ENCODE measurements around the gene SPACA9.

The SPACA9 gene

GRCh38 chr9:132882616-132883015, 3.9 kb downstream of the SPACA9 start:
- Histone ChIP-seq H3K27ac (no peak overlapping the region), H3K9ac (ENCODE audit: insufficient read length) (no peak overlapping the region), H3K9me3 (ENCODE audit: low read depth, low read length) (no peaks in the 10 kb centered on the region), H3K4me3 (no peak overlapping the region), H3K36me3 (ENCODE audit: insufficient read depth, low read length) (no peaks in the 10 kb centered on the region)
- DNase-seq (ENCODE audit: low read depth, low spot score) = no peak
- TF ChIP-seq FOXP2 (optimal IDR thresholded peaks at IDR 0.05; ENCODE audit: control extremely low read depth, extremely low read length, insufficient read depth) = no peak
- TF ChIP-seq POLR2AphosphoS5 (IDR thresholded peaks at IDR 0.05; ENCODE audit: borderline replicate concordance, low read depth, low read length) = no peak
- no peak for TF ChIP-seq EZH2 (IDR thresholded peaks at IDR 0.05)

DNA sequence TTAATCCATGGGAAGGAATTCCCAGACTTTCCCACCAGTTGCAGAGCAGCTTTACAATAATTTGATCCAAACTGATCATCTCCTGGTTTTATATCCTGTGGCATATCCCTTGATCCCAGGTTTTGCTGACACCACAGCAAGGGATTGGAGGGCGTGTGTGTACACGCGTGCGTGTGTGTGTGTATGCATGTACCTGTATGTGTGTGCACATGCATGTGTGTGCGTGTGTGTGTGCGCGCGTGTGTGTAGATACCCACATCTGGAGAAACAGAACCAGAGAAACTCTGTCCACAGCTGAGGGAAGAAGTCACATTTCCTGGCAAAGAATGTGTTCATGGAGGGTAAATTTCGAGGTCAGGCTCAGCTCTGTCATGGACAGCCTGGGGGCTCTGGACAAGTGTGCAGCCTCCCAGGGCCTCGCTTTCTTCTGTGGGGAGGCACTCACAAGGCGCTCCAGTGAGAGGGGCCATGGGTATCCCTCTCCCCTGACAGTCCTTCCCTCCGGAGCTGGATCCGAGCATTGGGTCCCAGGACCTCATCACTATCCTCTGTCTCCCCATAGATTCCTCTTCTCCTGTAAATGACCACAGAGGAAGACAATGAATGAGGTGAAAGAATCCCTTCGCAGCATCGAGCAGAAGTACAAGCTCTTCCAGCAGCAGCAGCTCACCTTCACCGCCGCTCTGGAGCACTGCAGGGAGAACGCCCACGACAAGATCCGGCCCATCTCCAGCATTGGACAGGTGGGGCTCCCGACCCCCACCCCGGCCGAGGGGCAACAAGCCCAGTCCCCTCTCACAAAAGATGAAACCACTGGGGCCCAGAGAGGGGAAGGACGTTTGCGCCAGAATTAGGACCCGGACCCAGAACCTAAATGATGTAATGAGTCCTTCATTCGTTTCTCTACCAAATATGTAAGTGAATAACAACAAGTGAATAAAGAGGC, 4.9 kb downstream of the SPACA9 start:
- no peak overlapping the region for H3K4me3 ChIP-seq
- H3K9ac ChIP-seq (ENCODE audit: insufficient read length) = no peak overlapping the region
- TF ChIP-seq FOXP2 (optimal IDR thresholded peaks at IDR 0.05; ENCODE audit: control extremely low read depth, extremely low read length, insufficient read depth) = no peak
- no peak for TF ChIP-seq EZH2 (IDR thresholded peaks at IDR 0.05)
- TF ChIP-seq POLR2AphosphoS5 (IDR thresholded peaks at IDR 0.05; ENCODE audit: borderline replicate concordance, low read depth, low read length) = no peak
- H3K36me3 ChIP-seq (ENCODE audit: insufficient read depth, low read length) = no peaks in the 10 kb centered on the region
- no peak overlapping the region for H3K27ac ChIP-seq
- no peak for DNase-seq (ENCODE audit: low read depth, low spot score)
- H3K9me3 ChIP-seq (ENCODE audit: low read depth, low read length) = no peaks in the 10 kb centered on the region

- no peak for DNase-seq (ENCODE audit: low read depth, low spot score)
Observed at GRCh38 chr9:132885720-132886333, 7.1 kb downstream of the SPACA9 start.

GRCh38 chr9:132886334-132886725, 7.6 kb downstream of the SPACA9 start:
- Histone ChIP-seq H3K4me3 (no peak overlapping the region), H3K9ac (ENCODE audit: insufficient read length) (no peak overlapping the region), H3K9me3 (ENCODE audit: low read depth, low read length) (no peaks in the 10 kb centered on the region), H3K27ac (no peak overlapping the region), H3K36me3 (ENCODE audit: insufficient read depth, low read length) (no peaks in the 10 kb centered on the region)
- no peak for DNase-seq (ENCODE audit: low read depth, low spot score)
- TF ChIP-seq POLR2AphosphoS5 (IDR thresholded peaks at IDR 0.05; ENCODE audit: borderline replicate concordance, low read depth, low read length) (no peak), EZH2 (IDR thresholded peaks at IDR 0.05) (no peak), FOXP2 (optimal IDR thresholded peaks at IDR 0.05; ENCODE audit: control extremely low read depth, extremely low read length, insufficient read depth) (no peak)

More at GRCh38 chr9:132885720-132886333, 7.1 kb downstream of the SPACA9 start:
- H3K9me3 ChIP-seq (ENCODE audit: low read depth, low read length) = no peaks in the 10 kb centered on the region
- H3K9ac ChIP-seq (ENCODE audit: insufficient read length) = no peak overlapping the region
- TF ChIP-seq EZH2 (IDR thresholded peaks at IDR 0.05) (no peak), POLR2AphosphoS5 (IDR thresholded peaks at IDR 0.05; ENCODE audit: borderline replicate concordance, low read depth, low read length) (no peak), FOXP2 (optimal IDR thresholded peaks at IDR 0.05; ENCODE audit: control extremely low read depth, extremely low read length, insufficient read depth) (no peak)
- H3K27ac ChIP-seq = no peak overlapping the region
- no peak overlapping the region for H3K4me3 ChIP-seq
- no peaks in the 10 kb centered on the region for H3K36me3 ChIP-seq (ENCODE audit: insufficient read depth, low read length)

GRCh38 chr9:132887181-132888120, 8.8 kb downstream of the SPACA9 start:
- no peaks in the 10 kb centered on the region for H3K9me3 ChIP-seq (ENCODE audit: low read depth, low read length)
- H3K9ac ChIP-seq (ENCODE audit: insufficient read length) = no peak overlapping the region
- DNase-seq (ENCODE audit: low read depth, low spot score) = no peak
- TF ChIP-seq POLR2AphosphoS5 (IDR thresholded peaks at IDR 0.05; ENCODE audit: borderline replicate concordance, low read depth, low read length) (no peak), EZH2 (IDR thresholded peaks at IDR 0.05) (no peak), FOXP2 (optimal IDR thresholded peaks at IDR 0.05; ENCODE audit: control extremely low read depth, extremely low read length, insufficient read depth) (no peak)
- H3K4me3 ChIP-seq = no peak overlapping the region
- H3K27ac ChIP-seq = no peak overlapping the region
- no peaks in the 10 kb centered on the region for H3K36me3 ChIP-seq (ENCODE audit: insufficient read depth, low read length)

DNA sequence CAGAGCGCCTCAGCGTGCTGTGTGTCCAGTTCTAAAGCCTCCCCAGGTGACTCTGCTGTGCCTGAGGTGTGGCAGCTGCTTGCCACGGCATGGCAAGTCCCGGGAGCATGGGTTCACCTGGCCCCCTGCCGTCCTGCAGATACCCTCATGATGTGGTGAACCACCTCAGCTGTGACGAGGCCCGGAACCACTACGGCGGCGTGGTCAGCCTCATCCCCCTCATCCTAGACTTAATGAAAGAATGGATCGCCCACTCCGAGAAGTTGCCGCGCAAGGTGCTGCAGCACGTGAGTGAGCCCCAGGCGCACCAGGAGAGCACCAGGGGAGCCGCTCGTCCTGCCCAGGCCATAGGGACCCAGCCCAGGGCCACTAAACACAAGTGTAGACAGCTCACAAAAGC, 9.5 kb downstream of the SPACA9 start:
- no peak overlapping the region for H3K4me3 ChIP-seq

GRCh38 chr9:132892400-132892799, 13.7 kb downstream of the SPACA9 start:
- TF ChIP-seq FOXP2 (optimal IDR thresholded peaks at IDR 0.05; ENCODE audit: control extremely low read depth, extremely low read length, insufficient read depth) = no peak
- no peak for TF ChIP-seq POLR2AphosphoS5 (IDR thresholded peaks at IDR 0.05; ENCODE audit: borderline replicate concordance, low read depth, low read length)
- no peak for TF ChIP-seq EZH2 (IDR thresholded peaks at IDR 0.05)
- Histone ChIP-seq H3K27ac (no peak overlapping the region), H3K9me3 (ENCODE audit: low read depth, low read length) (no peaks in the 10 kb centered on the region), H3K4me3 (no peak overlapping the region), H3K36me3 (ENCODE audit: insufficient read depth, low read length) (peaks cover 23% of the 10 kb centered on the region), H3K9ac (ENCODE audit: insufficient read length) (no peak overlapping the region)
- no peak for DNase-seq (ENCODE audit: low read depth, low spot score)

More for the DNA sequence above, 9.5 kb downstream of the SPACA9 start:
- DNase-seq (ENCODE audit: low read depth, low spot score) = no peak
- Histone ChIP-seq H3K27ac (no peak overlapping the region), H3K9me3 (ENCODE audit: low read depth, low read length) (no peaks in the 10 kb centered on the region), H3K9ac (ENCODE audit: insufficient read length) (no peak overlapping the region), H3K36me3 (ENCODE audit: insufficient read depth, low read length) (no peaks in the 10 kb centered on the region)
- TF ChIP-seq EZH2 (IDR thresholded peaks at IDR 0.05) = no peak
- no peak for TF ChIP-seq POLR2AphosphoS5 (IDR thresholded peaks at IDR 0.05; ENCODE audit: borderline replicate concordance, low read depth, low read length)
- no peak for TF ChIP-seq FOXP2 (optimal IDR thresholded peaks at IDR 0.05; ENCODE audit: control extremely low read depth, extremely low read length, insufficient read depth)
